ENCODE results near the gene PLPP2. TPM values are rescaled to one million over a fixed set of nuclear protein-coding genes. Genes with fewer than 3 reads are reported as not detected.
"Not testable (repeated sequence)": the region's sequence is repeated elsewhere in the genome, so short reads cannot be mapped to it uniquely, and the experiment has no call there.

The PLPP2 gene
- total and polyA plus RNA-seq, 2 experiments from 2014 or later, result 9.9 to 20.2 TPM

DNA sequence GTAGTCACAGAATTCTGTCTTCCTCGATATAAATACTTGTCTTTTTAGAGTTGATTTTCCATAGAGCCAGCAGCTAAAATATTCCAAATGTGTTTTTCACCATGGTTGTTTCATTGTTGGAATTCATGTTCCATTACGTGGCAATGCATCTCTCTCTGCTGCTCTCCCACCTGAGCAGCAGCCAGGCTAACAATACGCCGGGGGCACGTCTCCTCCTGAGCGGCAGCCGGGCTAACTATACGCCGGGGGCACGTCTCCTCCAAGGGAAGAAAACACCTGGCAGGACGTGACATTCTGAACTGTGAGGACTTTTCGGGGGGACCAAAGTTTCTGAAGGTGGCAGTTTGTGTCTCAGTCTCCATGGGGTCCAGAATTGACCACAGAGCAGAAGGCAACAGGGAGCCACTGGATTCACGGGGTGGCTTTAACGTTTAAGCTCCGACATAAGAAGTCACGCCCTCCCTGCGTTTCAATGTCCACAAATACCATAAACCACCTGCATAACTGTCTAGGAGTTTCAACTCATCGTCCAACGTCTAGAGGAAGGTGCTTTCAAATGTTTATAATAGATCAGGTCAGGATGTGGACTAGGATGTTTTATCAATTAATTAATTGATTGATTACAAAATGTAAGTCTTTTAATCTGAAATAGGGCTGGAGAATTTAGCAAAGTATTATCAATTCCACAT lies 15.1 kb downstream of the PLPP2 start:
- H3K36me3 ChIP-seq (replicated peaks; ENCODE audit: insufficient read depth, low read depth), result no peaks in the 10 kb centered on the region
- no peak overlapping the region for H3K4me3 ChIP-seq
- 88% methylated on average over 19 of the region's 19 CpGs for WGBS (ENCODE audit: low lambda C conversion rate, missing lambda C conversion rate)
- DNase-seq (ENCODE audit: low spot score), result no peak
- no peaks in the 10 kb centered on the region for H3K9me3 ChIP-seq (ENCODE audit: low read depth)
- no peak overlapping the region for H3K4me2 ChIP-seq
- no peak overlapping the region for H3K27ac ChIP-seq
- H3K27me3 ChIP-seq, result no peaks in the 10 kb centered on the region
- no peaks in the 10 kb centered on the region for H3K79me2 ChIP-seq
- TF ChIP-seq EZH2phosphoT487 (IDR thresholded peaks at IDR 0.05; ENCODE audit: low read depth, severe bottlenecking, unreplicated experiment), result no peak
- no peak overlapping the region for H2AFZ ChIP-seq
- no peaks in the 10 kb centered on the region for H3K9me2 ChIP-seq (replicated peaks; ENCODE audit: insufficient read depth)
- no peaks in the 10 kb centered on the region for H4K20me1 ChIP-seq (ENCODE audit: insufficient read depth, poor library complexity, severe bottlenecking)
- H3K4me1 ChIP-seq (ENCODE audit: insufficient read depth), result no peaks in the 10 kb centered on the region

DNA sequence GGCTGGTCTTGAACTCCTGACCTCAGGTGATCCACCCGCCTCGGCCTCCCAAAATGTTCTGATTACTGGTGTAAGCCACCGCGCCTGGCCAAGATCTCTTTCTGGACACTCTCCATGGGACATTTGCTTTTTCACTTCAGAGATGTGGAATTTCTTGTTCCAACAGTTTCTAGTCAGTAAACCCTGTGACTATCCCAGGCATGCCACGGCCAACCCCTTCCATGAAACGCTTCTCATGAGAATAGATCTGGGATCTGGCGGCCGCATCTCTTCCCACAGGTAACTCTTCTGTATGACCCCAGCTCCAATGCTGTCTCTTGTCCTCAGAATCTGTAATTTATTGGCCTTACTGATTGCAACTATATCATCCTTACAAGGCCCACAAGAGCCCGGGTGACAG lies 16.2 kb downstream of the PLPP2 start:
- H3K4me3 ChIP-seq, result no peak overlapping the region
- no peak overlapping the region for H3K4me2 ChIP-seq
- H3K9me2 ChIP-seq (replicated peaks; ENCODE audit: insufficient read depth), result no peaks in the 10 kb centered on the region
- no peak overlapping the region for H2AFZ ChIP-seq
- no peaks in the 10 kb centered on the region for H3K79me2 ChIP-seq
- no peaks in the 10 kb centered on the region for H3K4me1 ChIP-seq (ENCODE audit: insufficient read depth)
- TF ChIP-seq EZH2phosphoT487 (IDR thresholded peaks at IDR 0.05; ENCODE audit: low read depth, severe bottlenecking, unreplicated experiment) (no peak), EZH2 (IDR thresholded peaks at IDR 0.05; ENCODE audit: borderline replicate concordance) (no peak)
- TF ChIP-seq, protein P1, sequence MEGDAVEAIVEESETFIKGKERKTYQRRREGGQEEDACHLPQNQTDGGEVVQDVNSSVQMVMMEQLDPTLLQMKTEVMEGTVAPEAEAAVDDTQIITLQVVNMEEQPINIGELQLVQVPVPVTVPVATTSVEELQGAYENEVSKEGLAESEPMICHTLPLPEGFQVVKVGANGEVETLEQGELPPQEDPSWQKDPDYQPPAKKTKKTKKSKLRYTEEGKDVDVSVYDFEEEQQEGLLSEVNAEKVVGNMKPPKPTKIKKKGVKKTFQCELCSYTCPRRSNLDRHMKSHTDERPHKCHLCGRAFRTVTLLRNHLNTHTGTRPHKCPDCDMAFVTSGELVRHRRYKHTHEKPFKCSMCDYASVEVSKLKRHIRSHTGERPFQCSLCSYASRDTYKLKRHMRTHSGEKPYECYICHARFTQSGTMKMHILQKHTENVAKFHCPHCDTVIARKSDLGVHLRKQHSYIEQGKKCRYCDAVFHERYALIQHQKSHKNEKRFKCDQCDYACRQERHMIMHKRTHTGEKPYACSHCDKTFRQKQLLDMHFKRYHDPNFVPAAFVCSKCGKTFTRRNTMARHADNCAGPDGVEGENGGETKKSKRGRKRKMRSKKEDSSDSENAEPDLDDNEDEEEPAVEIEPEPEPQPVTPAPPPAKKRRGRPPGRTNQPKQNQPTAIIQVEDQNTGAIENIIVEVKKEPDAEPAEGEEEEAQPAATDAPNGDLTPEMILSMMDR (IDR thresholded peaks at IDR 0.05; ENCODE audit: poor library complexity), result no peak
- DNase-seq (ENCODE audit: low spot score), result no peak
- no peak overlapping the region for H3K27ac ChIP-seq
- whole genome bisulfite sequencing (ENCODE audit: low lambda C conversion rate, missing lambda C conversion rate), result 93% methylated on average over 9 of the region's 9 CpGs
- H3K9me3 ChIP-seq (ENCODE audit: low read depth), result no peaks in the 10 kb centered on the region
- H4K20me1 ChIP-seq (ENCODE audit: insufficient read depth, poor library complexity, severe bottlenecking), result no peaks in the 10 kb centered on the region
- no peaks in the 10 kb centered on the region for H3K36me3 ChIP-seq (replicated peaks; ENCODE audit: insufficient read depth, low read depth)
- H3K27me3 ChIP-seq, result no peaks in the 10 kb centered on the region

- H3K4me2 ChIP-seq, result no peak overlapping the region
- H3K27me3 ChIP-seq, result peaks cover 1% of the 10 kb centered on the region
- H2AFZ ChIP-seq, result no peak overlapping the region
- no peaks in the 10 kb centered on the region for H3K9me2 ChIP-seq (replicated peaks; ENCODE audit: insufficient read depth)
- no peaks in the 10 kb centered on the region for H4K20me1 ChIP-seq (ENCODE audit: insufficient read depth, poor library complexity, severe bottlenecking)
- no peaks in the 10 kb centered on the region for H3K79me2 ChIP-seq
- no peaks in the 10 kb centered on the region for H3K36me3 ChIP-seq (replicated peaks; ENCODE audit: insufficient read depth, low read depth)
- no peak overlapping the region for H3K27ac ChIP-seq
- H3K4me1 ChIP-seq (ENCODE audit: insufficient read depth), result no peaks in the 10 kb centered on the region
- DNase-seq (ENCODE audit: low spot score), result no peak
- no peaks in the 10 kb centered on the region for H3K9me3 ChIP-seq (ENCODE audit: low read depth)
- no peak overlapping the region for H3K4me3 ChIP-seq
- TF ChIP-seq, protein P1 (IDR thresholded peaks at IDR 0.05; ENCODE audit: poor library complexity), result no peak
- TF ChIP-seq EZH2 (IDR thresholded peaks at IDR 0.05; ENCODE audit: borderline replicate concordance) (no peak), EZH2phosphoT487 (IDR thresholded peaks at IDR 0.05; ENCODE audit: low read depth, severe bottlenecking, unreplicated experiment) (no peak)
- 87% methylated on average over 6 of the region's 6 CpGs for WGBS (ENCODE audit: low lambda C conversion rate, missing lambda C conversion rate)
Observed at GRCh38 chr19:273393-273792, 17.8 kb downstream of the PLPP2 start.

DNA sequence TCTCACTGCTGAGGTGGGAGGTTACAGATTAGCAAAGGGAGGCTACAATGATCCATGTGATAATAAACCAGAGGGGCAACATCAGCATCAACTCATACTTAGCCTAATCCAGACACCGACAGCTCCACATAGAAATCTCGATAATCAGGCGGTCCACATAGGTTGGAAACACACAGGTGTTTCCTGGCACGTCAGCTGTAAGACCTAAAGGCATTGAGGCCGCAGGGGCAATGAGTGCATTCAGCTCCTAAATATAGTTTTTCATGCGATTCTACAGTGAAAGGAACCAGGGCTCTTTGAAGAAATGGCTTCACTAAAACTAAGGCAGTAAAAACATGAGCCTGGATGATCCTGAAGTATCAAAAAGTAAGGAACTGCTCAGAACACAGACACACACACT lies 19.3 kb downstream of the PLPP2 start:
- DNase-seq (ENCODE audit: low spot score), result no peak
- no peak overlapping the region for H3K4me3 ChIP-seq
- H2AFZ ChIP-seq, result no peak overlapping the region
- no peaks in the 10 kb centered on the region for H3K4me1 ChIP-seq (ENCODE audit: insufficient read depth)
- H3K27me3 ChIP-seq, result peaks cover 10% of the 10 kb centered on the region
- no peaks in the 10 kb centered on the region for H4K20me1 ChIP-seq (ENCODE audit: insufficient read depth, poor library complexity, severe bottlenecking)
- TF ChIP-seq EZH2phosphoT487 (IDR thresholded peaks at IDR 0.05; ENCODE audit: low read depth, severe bottlenecking, unreplicated experiment) (no peak), EZH2 (IDR thresholded peaks at IDR 0.05; ENCODE audit: borderline replicate concordance) (no peak)
- TF ChIP-seq, protein P1 (IDR thresholded peaks at IDR 0.05; ENCODE audit: poor library complexity), result no peak
- no peak overlapping the region for H3K4me2 ChIP-seq
- H3K9me2 ChIP-seq (replicated peaks; ENCODE audit: insufficient read depth), result no peaks in the 10 kb centered on the region
- no peak overlapping the region for H3K27ac ChIP-seq
- H3K36me3 ChIP-seq (replicated peaks; ENCODE audit: insufficient read depth, low read depth), result no peaks in the 10 kb centered on the region
- WGBS (ENCODE audit: low lambda C conversion rate, missing lambda C conversion rate), result 92% methylated on average over 6 of the region's 6 CpGs
- H3K9me3 ChIP-seq (ENCODE audit: low read depth), result no peaks in the 10 kb centered on the region
- H3K79me2 ChIP-seq, result no peaks in the 10 kb centered on the region

GRCh38 chr19:270766-271318 lies 20.4 kb downstream of the PLPP2 start:
- not testable (repeated sequence) for H3K9me3 ChIP-seq (ENCODE audit: low read depth); H3K4me2 ChIP-seq; DNase-seq (ENCODE audit: low spot score); H3K4me1 ChIP-seq (ENCODE audit: insufficient read depth); H2AFZ ChIP-seq; H3K79me2 ChIP-seq; H3K9me2 ChIP-seq (replicated peaks; ENCODE audit: insufficient read depth); H3K27ac ChIP-seq; H3K36me3 ChIP-seq (replicated peaks; ENCODE audit: insufficient read depth, low read depth); H4K20me1 ChIP-seq (ENCODE audit: insufficient read depth, poor library complexity, severe bottlenecking); H3K4me3 ChIP-seq
- WGBS (ENCODE audit: low lambda C conversion rate, missing lambda C conversion rate), result 84% methylated on average over 7 of the region's 12 CpGs
- peaks cover 20% of the 10 kb centered on the region for H3K27me3 ChIP-seq

All from hepatocyte (in vitro differentiated cells).